ENCODE data around the gene MXRA8. TPM values are rescaled to one million over a fixed set of nuclear protein-coding genes. Genes with fewer than 3 reads are reported as not detected.

MXRA8 gene
- total RNA-seq, 4 donors from 2014 or later = 34.1 to 76.1 (median 35.9) TPM

DNA sequence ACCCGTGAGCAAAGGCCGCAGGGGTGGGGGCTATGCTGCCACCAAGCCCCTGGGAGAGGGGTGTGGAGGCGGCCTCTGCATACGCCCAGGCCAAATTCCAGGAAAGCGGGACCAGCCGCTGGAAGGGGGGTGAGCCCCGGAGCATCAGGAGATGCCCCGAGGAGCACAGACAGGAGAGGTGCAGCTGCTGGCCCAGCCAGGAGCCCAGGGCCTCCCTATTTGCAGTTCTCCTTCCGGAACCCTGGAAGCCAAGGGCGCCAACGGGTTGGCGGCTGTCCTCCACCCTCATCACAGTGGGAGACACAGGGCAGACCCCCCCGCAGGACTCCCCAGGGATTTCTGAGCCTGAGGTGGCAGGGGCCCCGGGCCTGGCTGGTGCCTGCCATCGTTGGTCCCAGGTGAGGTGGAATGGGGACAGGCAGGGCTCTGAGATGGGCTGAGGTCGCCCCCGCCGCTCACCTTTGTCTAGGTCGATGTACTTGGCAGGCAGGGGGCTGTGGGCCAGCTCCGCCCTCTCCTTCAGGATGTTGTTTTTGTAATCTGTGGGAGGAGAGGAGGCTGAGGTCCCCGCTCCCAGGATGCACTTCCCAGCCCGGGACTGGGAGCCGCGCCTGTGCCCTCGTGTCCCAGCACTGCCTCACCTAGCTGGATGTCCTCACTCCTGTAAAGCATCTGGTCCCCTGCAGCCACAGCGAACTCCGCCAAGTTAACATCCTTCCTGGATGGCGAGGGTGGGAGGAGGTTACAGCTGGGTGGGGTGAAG is 4.8 kb downstream of the MXRA8 start:
- TF ChIP-seq POLR2A (IDR thresholded peaks at IDR 0.05) = no peak
- TF ChIP-seq, protein P1, sequence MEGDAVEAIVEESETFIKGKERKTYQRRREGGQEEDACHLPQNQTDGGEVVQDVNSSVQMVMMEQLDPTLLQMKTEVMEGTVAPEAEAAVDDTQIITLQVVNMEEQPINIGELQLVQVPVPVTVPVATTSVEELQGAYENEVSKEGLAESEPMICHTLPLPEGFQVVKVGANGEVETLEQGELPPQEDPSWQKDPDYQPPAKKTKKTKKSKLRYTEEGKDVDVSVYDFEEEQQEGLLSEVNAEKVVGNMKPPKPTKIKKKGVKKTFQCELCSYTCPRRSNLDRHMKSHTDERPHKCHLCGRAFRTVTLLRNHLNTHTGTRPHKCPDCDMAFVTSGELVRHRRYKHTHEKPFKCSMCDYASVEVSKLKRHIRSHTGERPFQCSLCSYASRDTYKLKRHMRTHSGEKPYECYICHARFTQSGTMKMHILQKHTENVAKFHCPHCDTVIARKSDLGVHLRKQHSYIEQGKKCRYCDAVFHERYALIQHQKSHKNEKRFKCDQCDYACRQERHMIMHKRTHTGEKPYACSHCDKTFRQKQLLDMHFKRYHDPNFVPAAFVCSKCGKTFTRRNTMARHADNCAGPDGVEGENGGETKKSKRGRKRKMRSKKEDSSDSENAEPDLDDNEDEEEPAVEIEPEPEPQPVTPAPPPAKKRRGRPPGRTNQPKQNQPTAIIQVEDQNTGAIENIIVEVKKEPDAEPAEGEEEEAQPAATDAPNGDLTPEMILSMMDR (IDR thresholded peaks at IDR 0.05) = no peak
- no peak for DNase-seq (ENCODE audit: low spot score in 2 of 2)
- 23 to 33% methylated on average over 23 to 28 of the region's 28 CpGs for WGBS, 2 donors
- intact Hi-C loops (cut with DNase I; ENCODE audit: low total_unique reads) = no loop called here
- no peak overlapping the region for H3K4me3 ChIP-seq (ENCODE audit: low read depth, poor library complexity, severe bottlenecking)

DNA sequence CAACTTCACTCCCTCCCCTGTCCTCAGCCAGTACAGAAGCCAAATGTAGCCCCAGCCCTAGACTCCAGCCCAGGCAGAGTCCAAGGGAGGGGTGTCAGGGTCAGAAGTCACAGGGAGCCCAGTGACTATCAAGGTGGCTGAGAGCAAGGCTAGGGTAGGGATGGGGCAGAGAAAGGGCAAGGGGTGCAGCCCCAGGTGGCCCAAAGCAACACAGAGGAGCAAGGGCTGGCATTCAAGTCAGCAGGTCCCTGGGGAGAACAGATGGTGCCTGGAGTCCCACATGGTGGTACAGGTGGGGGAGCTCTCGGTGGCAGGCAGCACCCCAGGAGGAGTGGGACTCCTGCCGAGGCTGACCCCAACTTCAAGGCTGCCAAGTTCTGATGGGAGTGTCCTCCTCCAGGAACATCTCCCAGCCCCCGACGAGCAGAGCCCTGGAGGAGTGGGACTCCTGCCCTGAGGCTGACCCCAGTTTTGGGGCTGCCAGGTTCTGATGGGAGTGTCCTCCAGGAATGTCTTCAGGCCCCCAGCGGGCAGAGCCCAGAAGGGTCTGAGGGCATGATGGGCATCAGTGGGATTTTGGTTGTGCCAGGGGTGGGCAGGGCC is 5.5 kb downstream of the MXRA8 start:
- DNase-seq (ENCODE audit: low spot score in 2 of 2) = no peak
- 0 to 20% methylated on average over 3 to 4 of the region's 5 CpGs for WGBS, 2 donors
- intact Hi-C loops (cut with DNase I; ENCODE audit: low total_unique reads) = no loop called here
- TF ChIP-seq, protein P1 (IDR thresholded peaks at IDR 0.05) = no peak
- H3K4me3 ChIP-seq (ENCODE audit: low read depth, poor library complexity, severe bottlenecking) = no peak overlapping the region

DNA sequence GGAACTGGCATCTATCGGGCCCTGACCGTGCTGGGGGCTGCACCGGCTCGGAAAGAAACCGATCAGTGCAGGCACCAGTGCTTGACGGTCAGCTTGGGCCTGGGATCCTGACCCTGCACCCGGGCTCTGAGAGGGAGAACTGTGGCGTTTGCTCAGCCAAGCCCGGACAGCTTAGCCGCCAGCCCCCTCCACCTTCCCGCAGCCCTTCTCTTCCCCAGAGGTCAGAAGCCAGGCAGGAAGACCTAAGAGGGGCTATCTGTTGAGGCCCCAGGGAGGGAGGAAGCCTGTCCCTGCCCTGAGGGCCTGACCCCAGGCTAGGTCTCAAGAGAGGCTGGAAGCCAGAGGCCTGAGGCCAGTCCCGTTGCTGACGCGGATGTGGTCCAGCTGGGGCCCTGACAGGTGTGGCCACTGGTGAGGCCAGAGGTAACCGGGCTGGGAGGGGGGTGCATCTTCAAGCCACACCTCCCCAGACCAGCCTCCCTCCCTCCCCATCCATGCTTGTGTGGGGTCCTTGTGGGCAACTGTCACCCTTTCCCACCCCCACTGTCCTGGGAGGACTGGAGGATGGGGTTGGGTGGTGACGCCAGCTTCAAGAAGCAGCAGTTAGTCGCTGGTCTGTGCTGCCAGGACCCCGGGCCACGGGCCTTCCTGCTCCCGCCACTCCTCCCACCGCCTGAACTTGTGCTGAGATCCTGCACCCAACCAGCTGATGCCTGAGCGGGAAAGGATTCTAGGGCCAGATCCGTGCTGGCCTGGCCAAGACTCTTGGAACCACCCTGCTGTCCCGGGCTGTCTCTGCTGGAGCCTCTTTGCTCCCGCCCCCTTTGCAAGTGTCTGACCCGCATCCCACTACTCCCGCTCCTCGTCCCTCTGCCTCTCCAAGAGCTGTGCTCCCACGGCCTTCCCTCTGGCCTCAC is 6.6 kb downstream of the MXRA8 start:
- peak in 1 of 2 donors; percentile 93 for DNase-seq (ENCODE audit: low spot score in 2 of 2)
- no peak overlapping the region for H3K4me3 ChIP-seq (ENCODE audit: low read depth, poor library complexity, severe bottlenecking)
- intact Hi-C loops (cut with DNase I; ENCODE audit: low total_unique reads) = no loop called here
- WGBS, 2 donors = 41 to 47% methylated on average over 26 to 28 of the region's 29 CpGs
- TF ChIP-seq POLR2A (IDR thresholded peaks at IDR 0.05) = no peak
- TF ChIP-seq, protein P1 (IDR thresholded peaks at IDR 0.05) = no peak

DNA sequence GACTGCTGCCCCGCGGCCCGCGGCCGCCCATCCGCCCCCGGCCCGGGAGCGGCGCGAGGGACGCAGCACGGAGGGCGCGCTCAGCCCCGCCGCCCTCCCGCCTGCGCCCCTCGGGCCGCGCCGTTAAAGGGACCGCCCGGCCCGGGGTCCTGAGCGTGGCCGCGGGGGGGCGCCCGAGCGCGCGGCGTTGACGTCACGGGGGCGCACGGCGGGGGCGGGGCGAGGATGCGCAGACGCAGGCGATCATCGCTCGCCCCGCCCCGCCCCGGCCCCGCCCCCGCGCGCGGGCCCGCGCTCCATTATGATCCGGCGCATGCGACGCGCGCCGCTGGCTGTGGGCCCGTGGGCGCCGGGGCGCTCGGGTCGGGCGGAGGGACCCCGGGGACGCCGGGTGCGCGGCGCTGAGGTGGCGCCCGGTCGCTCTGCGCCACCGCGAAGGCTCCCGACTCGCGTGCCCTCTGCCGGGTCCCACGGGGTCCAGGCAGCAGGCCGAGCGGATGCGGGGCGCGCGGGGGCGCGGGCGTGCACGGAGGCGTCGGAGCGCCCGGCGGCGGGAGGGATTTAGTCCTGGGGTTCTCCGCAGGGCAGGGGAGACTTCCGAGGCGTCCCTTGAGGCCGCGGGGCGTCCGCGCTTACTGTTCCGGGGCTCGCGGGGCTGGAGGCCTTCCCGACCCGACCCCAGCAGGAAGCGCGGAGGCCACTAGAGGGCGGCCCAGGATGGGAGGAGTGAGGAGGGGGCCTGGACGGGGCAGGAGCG is 8.9 kb downstream of the MXRA8 start, which contains the start of gene DVL1:
Gene DVL1 (minus strand): TSS at position 163 of the 757 bp plus-strand sequence. CDS start 353 bp downstream, outside the sequence.
- peak within 1 kb of the TSS; percentile 56 for H3K4me3 ChIP-seq (ENCODE audit: low read depth, poor library complexity, severe bottlenecking)
- TF ChIP-seq, protein P1 (IDR thresholded peaks at IDR 0.05) = peak in 1 of 3 donors; percentile 28
- TF ChIP-seq POLR2A (IDR thresholded peaks at IDR 0.05) = no peak
- DNase-seq (ENCODE audit: low spot score in 2 of 2) = no peak
- intact Hi-C loops (cut with DNase I; ENCODE audit: low total_unique reads) = no loop called here
- 0 to 2% methylated on average over 9 to 14 of the region's 122 CpGs for WGBS, 2 donors
